GM21381 (cell line): ENCODE data around the gene IL36RN.

Source experiments
- ATAC-seq: cut with Tn5 transposase; IDR thresholded peaks from one replicate; pipeline ENCODE4 v1.9.1; 2021; ENCODE audit warnings: mild to moderate bottlenecking, moderate library complexity; ENCODE audit not compliant: unreplicated experiment

IL36RN gene

DNA sequence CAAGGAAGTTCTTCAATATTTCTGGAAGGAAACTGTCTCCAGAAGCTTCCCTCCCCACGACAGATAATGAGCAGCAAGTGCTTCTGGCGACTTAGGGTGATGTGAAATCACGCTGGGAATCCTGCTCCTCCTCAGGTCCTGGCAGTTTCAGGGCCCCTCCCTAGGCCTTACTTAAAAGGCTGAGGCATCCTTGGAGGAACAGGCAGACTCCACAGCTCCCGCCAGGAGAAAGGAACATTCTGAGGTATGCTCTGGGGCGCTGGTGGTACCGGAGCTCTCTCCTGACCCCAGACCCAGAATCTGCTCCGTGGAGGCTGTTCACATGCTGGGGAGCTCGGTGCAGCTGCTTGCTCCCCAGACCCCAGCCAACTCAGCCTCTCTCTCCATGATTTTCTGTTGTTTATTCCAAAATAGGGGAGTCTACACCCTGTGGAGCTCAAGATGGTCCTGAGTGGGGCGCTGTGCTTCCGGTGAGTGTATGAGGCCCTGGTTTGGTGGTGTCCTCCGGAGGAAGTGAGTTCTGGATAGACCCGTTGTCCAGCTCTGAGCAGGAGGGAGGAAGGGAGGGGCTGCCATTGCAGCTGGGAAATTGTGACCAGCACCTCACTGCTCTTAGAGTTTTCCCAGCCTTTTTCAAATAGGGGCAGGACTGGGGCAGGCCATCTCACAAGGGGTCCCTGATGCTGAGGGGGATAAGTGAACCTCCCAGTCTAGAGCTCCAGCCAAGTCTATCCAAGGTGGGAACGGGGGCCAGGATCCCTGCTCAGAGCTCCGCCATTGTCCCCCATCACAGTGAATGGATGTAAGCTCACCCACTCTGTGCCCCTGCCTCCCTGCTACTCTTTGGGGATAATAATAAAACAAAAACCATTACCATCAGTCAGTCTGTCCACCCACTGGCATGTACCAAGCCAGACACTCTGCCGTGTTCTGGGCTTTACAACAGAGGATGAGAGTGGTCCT, at the start of gene IL36RN:
Gene IL36RN, plus strand, starts transcription at position 201 of the 963 bp plus-strand sequence. Its CDS starts 241 bp downstream, at position 442.
- ATAC-seq = no peak

DNA sequence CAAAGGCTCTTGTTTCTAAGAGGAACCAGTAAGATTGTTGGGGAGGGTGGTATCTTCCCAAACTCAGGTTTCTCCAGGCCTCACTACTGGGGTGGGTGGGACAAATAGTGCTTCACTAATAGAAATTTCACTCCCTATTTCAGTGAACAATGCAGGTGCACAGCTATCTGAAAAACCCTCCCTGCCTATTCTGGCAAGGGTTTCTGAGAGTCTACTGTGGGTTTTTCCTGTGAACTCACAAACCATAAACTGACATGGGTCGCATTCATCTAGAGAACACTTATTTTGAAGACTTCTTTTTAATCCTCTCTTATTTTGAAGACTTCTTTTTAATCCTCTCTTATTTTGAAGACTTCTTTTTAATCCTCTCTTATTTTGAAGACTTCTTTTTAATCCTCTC, 49.4 kb upstream of the IL36RN start:
- no peak for ATAC-seq

DNA sequence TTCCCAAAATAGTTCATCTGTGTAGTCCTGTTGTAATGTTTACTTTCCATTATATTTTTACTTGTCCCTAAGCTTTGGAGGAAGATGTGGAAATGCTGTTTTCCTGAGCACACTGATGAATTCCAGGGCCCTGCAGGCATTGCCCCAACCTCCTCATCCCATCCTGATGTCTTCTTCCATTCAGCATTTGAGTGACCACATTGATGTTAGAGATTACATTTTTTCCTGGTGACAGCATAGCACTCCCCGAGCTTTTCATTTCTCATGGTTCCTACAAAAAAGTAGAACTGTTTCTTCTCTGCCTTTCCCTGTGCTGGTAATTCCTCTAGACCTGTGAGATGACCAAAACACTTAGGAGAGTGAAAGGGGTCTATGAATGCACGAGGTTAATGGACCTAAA, 48.9 kb upstream of the IL36RN start:
- ATAC-seq = no peak

DNA sequence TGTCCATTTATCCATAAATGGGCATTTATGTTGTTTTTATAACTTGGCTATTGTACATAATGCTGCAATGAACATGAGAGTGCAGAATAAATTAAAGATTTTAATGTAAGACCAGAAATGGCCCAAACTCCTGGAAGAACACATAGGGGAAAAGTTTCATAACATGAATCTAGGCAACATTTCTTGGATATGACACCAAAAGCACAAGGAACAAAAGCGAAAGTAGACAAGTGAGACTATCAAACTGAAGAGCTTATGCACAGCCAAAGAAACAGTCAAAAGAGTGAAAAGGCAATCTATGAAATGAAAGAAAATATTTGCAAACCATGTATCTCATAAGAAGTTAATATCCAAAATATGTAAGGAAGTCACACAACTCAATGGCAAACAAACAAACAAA, 47.9 kb upstream of the IL36RN start:
- no peak for ATAC-seq

DNA sequence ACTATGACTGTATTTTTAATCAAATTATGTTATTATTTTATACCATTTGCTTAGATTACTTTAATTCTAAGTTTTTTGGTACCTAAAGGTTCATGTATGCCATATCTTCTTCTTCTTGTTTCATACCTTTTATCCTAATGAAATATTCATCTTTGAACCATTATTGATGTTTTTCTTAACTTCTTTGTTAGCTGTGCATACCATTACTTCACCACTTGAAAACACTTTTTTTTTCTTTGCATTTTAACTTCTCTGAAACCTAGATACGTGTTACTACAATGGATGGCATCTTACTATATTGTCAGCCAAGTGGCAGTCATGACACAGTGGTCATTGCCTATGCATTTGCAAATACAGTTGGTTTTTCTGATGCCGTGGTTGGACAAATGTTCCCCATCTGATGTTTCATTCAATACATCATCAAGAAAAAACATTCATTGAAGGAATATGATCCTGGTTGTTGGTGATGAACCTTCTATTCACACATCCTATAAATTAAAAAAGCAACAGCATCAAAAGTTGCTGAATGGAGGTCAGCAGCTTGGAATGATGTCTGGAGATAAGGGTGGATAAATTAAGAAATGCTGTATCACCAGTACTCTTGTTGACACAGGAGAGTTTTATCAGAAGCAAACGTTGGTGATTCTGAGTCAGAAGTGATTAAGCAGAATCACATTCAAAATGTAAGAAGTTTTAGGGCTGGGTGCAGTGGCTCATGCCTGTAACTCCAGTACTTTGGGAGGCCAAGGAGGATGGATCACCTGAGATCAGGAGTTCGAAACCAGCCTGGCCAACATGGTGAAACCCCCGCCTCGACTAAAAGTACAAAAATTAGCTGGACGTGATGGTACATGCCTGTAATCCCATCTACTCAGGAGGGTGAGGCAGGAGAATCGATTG, 46.3 kb upstream of the IL36RN start:
- no peak for ATAC-seq

DNA sequence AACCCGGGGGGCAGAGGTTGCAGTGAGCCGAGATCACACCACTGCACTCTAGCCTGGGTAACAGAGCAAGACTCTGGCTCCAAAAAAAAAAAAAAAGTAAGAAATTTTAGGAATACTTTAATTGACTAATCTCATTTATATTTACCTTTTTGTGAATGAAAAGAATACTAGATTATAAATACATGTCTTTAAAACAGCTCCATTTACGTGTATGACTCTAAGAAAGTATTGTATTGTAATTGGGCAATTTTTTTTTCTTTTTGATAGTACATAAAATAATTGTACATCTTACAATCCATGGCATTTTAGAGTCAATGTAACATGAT, 45.7 kb upstream of the IL36RN start:
- no peak for ATAC-seq

DNA sequence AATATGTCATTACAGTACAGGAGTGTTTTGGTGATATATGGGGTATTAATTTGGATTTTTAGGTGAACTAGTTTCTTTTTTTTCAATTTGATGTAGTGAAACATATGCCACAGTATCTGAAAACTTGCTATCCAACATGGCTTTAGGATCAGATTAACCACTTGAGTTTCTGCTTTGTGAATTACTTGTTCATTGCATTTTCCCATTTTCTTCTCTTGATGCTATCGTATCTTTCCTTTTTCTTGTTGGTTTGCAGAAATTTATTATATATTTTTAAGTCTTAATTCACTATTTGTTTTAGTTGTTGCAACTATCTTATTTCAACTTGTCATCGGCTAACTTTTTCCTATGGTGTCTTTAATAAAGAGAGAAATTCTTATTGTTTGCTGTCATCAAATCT, 44.9 kb upstream of the IL36RN start:
- ATAC-seq = no peak

DNA sequence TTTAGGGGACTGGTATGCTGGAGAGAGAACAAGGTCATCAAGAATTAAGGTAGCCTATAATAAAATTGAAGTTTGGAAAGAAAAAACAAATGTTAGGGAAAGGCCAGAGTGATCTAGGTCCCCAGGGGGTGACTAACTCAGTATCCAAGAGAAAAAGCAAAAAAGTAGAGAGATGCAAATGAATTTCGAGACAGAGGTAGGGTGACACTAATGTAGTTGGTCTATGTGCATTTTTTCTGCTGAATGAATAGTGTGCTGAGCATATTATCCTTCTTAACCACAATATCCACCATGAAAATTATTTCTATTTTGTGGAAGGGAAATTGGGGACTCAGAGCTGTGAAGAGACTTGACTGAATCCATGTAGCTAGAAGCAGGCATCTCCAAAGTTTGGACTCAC, 44.0 kb upstream of the IL36RN start:
- no peak for ATAC-seq

DNA sequence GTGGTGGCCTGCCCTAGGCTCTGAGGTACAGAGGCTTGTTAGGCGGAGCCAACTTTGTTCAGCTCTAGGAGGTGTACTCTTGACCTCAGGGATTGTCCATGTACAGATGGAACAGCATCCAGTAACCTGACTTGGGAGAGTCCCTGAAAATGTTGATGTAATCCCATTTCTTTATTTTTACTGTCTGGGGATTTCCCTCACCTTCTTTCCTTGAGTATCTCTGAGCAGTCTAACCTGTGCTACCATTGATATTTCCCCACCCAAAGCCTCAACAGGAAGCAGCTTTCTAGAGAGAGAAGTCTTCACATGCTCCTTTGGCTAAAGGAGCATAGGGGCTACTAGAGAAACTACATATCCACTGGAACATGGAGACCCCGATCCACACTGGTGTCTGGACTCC, 43.3 kb upstream of the IL36RN start:
- ATAC-seq = no peak

DNA sequence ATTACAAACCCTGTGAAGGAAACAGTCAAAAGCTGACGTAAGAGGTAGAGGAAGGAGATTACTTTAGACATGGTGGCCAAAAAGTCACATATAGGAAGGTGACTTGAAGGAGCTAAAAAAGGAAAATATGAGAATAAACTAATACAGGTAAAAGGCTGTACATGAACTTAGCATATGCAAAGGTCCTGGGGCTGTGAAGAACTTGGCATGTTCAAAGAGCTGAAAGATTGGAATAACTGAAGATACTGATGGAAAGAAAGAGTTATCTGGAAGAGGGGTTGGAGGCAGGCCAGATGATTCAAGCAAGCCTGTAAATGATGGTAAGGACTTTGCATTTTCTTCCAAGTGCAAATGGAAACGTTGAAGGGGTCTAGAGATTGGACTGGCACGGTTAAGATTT, 40.5 kb upstream of the IL36RN start:
- no peak for ATAC-seq

DNA sequence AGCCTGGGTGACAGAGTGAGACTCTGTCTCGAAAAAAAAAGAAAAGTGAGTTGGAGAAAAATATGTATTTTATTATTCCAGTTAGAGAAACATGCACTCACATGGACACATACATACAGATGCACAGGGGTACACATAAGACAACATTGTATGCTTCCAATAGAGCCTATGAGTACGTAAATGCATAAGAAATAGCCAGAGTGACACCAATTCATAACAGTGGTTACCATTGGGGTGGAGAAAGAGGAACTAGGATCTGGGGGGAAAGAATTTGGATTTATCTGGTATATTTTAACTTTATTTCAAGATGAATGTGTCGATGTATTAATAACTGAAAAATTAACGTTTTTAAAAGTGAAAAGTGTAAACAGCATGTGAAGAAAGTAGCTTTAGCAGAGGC, 37.7 kb upstream of the IL36RN start:
- no peak for ATAC-seq

DNA sequence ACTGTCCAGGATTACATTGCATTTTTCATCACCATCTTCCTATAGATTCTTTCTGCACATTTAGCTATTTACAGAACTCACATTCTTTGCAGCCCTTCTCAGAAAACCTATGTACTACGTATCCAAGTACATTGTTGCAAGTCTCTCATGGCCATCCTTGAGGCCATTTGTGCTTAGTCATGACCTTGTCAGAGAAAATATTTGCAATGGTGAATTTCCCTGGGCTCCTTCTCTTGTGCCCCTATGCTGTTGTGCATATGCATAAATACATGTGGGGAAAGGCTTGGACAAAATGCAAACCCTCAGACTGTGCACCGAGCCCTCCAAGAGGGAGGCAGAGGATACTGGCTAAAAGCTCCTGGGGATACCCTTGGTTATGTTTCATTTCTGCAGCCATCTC, 34.2 kb upstream of the IL36RN start:
- ATAC-seq = no peak

DNA sequence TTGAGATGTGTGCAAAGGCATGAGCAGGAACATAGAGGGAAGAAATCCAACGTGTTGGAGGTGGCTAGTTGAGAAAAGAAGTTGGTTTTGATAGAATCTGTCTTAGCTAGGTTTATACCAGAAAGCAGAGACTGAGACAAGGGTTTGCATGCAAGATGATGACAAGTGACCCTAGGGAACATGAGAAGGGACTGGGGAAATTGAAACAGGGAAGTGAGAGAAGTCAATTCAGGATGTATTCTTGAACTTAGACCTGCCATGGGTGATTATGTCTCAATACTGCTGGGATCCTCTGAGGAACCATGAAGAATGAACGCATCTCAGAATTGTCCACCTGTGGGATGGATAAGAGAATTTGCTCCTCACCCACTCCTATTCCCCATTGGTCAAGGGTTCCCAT, 33.3 kb upstream of the IL36RN start:
- ATAC-seq = no peak

DNA sequence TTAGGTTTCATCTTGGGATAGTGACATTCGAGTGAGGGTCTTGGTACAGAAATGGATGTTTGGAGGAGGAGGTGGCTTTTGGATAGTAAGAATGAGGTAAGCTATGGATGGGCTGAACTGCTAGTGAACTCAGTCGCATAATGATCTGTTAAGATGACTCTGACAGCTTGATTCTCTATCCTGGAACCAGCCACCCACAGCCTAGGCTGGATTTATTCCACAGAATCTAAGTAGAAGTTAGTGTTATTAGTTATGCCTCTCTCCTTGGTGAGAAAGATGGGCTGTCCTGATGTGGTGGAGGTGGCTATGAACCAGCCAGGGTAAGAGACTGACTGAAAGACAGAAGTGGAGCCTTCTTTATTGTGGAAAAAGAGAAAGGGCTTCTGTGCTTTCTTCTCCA, 31.3 kb upstream of the IL36RN start:
- no peak for ATAC-seq

DNA sequence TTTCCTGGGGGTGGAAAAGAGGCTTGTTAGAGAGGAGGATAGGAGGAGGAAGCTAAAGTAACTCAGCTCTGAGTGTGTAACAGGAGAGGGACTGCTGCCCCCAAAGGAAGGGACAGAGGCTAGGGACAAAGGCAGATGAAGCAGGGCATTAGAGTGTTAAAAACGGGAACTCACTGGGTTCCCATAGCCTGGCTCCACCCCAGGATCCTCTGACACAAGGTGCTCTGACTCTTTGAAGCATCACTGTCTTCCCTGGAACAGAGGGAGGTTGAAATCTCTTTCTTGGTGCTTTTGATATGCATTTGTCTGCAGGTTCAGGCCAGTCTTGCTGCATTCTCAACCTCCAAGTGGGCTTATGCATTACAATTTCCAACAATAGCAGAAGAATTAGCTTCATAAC, 30.9 kb upstream of the IL36RN start:
- no peak for ATAC-seq

DNA sequence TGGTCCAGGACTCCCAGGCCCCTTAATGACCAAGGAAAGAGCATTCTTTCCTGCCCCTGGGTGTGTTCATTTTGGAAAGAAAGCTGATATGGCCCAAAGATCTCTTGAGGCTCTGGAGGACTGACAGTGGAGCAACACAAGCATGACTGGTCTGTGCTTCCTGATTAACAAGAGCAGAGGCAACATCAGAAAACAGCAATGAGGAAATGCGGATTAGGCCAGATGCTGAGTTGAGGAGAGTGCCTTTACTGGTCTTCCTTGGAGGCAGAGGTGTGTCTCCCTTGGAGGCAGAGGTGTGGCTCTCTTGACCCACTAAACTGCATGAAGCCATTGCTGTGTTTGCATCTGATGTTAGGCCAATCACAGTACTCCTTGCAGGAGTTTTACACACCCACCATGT, 26.3 kb upstream of the IL36RN start:
- ATAC-seq = no peak

DNA sequence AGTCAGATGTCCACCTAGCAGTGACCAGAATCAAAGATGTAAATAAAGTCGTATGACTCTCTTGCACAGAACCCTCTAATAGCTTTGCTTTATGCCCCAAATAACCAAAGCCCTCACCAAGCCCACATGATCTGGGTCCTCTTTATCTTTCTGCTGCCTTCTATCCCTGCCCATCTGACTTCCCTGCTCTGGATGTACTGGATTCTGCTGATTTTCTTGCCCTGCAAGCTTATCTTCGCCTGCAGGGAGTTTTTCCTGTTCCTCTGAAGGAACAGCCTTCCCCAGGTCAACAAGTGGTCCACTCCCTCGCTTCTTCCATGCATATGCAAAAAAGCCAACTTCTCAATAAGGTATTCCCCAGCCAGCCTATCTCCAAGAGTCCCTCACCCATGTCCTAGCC, 25.0 kb upstream of the IL36RN start:
- ATAC-seq = no peak

DNA sequence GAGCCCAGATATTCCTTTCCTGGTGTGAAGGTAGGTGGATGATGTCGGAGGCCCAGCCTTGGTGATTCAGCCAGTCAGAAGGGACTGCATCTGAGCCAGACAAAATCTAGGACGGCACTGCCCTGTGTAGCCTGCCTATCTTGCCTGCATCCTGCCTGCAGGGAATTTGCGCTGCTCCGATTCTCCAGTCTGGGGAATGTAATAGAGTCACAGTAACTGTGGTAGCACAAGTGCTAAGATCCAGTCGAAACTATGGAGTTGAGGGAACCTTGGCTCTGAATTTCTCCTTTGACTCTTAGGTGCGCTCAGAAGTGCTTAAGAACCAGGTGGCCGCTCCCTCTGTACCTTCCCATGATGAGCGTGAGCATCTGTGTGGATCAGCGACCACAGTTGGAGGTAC, 22.2 kb upstream of the IL36RN start:
- no peak for ATAC-seq

DNA sequence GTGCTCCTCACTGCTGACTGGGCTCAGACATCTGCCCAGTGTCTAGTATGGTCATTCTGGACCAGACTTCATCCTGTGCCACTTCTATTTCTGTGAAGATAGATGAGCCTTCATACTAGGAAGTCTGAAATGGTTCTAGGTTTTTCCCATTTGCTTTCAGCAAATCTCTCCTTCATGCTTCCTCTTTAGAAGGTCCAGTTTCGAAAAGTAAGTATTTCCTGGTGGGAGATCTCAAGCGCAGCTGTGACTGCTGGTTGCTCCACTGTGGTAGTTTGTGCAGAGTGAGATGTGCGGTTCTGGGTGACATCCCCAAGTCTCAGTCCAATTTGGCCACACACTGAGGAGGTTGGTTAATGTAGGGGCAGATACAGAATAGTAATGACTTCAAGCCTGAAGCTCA, 20.7 kb upstream of the IL36RN start:
- ATAC-seq = no peak

DNA sequence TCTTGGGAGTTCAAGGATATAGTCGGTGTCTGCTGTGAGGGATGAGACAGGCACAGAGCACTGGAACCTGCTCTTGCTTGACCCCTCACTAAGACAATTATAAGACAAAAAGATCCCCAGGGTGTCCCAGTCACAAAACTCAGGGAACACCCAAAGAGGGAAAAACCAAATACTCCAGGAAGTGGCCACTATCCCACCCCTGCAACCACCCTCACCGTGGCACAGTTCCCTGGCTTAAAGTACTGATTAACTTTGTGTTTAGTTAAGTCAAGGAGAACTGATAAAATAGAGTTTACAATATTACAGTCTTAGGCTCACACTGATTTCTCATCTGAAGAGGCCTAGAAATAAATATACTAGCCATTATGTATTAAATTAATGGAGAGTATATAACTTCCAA, 19.8 kb upstream of the IL36RN start:
- no peak for ATAC-seq

DNA sequence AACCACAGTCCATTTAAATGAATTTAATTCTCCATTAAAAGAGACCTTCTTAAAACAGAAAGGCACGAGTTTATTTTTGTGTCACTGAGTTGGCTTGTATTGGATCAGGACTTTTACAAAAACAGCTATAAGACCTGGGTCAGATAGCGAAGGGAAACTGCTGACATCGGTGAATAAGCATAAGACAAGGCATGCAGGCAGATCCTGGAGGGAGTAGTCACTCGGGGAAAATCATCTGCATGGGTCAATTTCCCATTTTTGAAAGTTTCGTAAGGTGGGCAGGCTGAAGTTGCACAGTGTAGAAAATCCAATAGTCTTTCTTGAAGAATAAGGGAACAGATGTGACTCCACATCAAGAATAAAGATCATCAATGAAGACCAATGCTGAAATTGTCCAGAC, 19.3 kb upstream of the IL36RN start:
- no peak for ATAC-seq

DNA sequence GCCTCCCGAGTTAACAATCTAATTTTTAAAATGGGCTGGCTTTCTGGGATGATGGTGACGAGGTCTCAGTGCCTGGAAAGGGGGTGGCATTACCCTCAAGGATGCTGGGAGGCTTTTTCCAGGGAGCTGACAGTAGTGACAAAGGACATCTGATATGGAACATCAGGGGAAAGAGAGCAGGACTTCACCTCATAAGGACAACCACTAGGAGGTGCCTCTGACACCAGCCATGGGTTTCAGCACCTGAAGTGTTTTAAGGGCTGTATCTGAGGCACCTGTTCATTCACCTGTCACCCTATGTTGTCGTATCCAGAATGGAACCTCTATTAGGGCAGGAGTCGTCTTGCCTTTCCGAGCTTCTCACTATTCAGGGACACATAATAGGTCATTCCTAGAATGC, 17.1 kb upstream of the IL36RN start:
- no peak for ATAC-seq
